Keratinocyte (primary cell): ENCODE data around the gene PECR.

Source experiments
- EZH2 ChIP-seq: IDR thresholded peaks from one replicate; pipeline ENCODE4 v1.6.1; 2012; ENCODE audit warnings: inconsistent platforms, mild to moderate bottlenecking, low read length, moderate library complexity
- TF ChIP-seq, protein P1 (sequence below), 3 experiments: IDR thresholded peaks in 1 of 3; conservative IDR thresholded peaks in 1 of 3; optimal IDR thresholded peaks in 1 of 3; 2 replicates in 2 of 3; 3 replicates in 1 of 3; pipeline versions ENCODE3 to v1.5.1; 2011; ENCODE audit warnings: low read length in 3 of 3, mild to moderate bottlenecking in 3 of 3, moderate library complexity in 2 of 3, control low read depth in 1 of 3, inconsistent platforms in 1 of 3; ENCODE audit not compliant: insufficient read depth in 2 of 3; ENCODE audit errors: extremely low read depth in 1 of 3

DNA sequence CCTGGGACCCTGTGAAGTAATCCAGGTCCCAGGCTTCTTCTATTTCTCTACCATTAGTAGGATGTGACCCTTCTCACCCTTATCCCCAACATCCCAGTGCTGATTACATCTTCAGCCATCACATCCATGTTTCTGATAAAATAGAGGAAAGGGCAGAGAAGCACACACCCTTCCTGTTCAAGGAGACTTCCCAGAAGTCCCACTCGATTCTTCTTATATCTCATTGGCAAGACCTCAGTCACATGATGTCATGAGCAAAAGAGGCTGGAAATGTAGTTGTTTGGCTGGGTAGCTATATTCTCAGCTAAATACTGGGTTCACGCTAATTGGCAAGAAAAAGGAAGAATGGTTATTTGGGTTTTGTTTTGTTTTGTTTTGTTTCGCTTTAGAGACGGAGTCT lies 19.5 kb upstream of the PECR start:
- TF ChIP-seq, protein P1, sequence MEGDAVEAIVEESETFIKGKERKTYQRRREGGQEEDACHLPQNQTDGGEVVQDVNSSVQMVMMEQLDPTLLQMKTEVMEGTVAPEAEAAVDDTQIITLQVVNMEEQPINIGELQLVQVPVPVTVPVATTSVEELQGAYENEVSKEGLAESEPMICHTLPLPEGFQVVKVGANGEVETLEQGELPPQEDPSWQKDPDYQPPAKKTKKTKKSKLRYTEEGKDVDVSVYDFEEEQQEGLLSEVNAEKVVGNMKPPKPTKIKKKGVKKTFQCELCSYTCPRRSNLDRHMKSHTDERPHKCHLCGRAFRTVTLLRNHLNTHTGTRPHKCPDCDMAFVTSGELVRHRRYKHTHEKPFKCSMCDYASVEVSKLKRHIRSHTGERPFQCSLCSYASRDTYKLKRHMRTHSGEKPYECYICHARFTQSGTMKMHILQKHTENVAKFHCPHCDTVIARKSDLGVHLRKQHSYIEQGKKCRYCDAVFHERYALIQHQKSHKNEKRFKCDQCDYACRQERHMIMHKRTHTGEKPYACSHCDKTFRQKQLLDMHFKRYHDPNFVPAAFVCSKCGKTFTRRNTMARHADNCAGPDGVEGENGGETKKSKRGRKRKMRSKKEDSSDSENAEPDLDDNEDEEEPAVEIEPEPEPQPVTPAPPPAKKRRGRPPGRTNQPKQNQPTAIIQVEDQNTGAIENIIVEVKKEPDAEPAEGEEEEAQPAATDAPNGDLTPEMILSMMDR (optimal IDR thresholded peaks at IDR 0.05 in 1 of 3, IDR thresholded peaks at IDR 0.05 in 1 of 3, conservative IDR thresholded peaks at IDR 0.05 in 1 of 3; ENCODE audit: extremely low read depth in 1 of 3, insufficient read depth in 2 of 3, low read length in 3 of 3): no peak
- TF ChIP-seq EZH2: no peak
